GM11168 (cell line): ENCODE results near the gene VEPH1.

ENCODE experiments used
- in situ Hi-C: fragments of 300-500 bp; cut with MboI; formaldehyde crosslinking; loops from one replicate; pipeline ENCODE4 v1.12.0; 2022; ENCODE audit warnings: low sequenced_read_pairs; ENCODE audit not compliant: unreplicated experiment

The VEPH1 gene

DNA sequence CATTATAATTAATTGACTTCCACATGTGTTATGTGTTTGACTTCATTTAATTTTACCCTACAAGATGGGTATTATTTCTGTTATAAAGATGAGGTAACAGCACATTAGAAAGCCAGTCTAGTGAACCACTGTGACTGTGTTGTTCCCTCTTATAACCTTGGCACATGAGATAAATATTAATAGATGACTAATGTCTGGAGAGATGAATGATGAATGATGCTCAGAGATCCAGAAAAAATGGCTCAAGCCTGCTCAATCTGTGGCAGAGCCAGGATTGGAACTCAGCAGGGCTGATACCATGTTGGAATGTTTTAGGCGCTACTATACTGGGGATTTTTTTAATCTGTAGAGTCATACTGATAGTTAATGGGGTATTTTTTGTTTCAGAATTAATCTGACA, 185.3 kb downstream of the VEPH1 start:
- in situ Hi-C loops = no loop called here

DNA sequence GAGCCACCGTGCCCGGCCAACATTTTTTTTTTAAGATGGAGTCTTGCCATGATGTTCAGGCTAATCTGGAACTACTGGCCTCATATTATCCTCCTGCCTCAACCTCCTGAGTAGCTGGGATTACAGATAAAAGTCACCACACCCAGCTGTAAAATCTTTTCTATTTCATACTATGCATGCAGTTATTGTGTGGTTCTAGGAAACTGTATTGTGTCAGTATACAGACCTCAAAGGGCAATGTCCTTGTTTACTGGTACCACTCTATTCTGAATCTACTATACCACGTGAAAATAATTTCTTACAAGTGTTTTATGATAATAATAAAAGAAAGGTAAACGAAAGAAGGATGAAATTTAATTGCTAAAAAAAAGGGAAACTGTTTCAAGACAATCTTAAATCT, 190.0 kb downstream of the VEPH1 start:
- in situ Hi-C loops = no loop called here

DNA sequence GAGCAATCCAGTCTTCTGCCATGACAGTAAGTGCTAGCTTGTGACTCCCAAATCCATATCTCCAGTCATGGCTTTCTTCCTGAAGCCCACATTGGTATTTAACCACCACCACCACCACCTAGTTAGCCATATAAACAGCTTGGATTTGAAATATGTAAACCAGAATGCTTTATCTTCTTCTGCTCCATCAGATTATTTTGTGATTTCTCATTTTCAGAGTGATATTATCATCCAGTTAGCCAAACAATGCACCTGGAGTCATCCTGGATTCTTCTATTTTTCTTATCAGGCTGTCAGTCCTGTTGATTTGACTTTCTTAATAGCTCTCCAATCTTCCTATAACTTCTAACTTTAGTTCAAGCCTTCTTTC, 190.9 kb downstream of the VEPH1 start:
- in situ Hi-C loops = no loop called here

DNA sequence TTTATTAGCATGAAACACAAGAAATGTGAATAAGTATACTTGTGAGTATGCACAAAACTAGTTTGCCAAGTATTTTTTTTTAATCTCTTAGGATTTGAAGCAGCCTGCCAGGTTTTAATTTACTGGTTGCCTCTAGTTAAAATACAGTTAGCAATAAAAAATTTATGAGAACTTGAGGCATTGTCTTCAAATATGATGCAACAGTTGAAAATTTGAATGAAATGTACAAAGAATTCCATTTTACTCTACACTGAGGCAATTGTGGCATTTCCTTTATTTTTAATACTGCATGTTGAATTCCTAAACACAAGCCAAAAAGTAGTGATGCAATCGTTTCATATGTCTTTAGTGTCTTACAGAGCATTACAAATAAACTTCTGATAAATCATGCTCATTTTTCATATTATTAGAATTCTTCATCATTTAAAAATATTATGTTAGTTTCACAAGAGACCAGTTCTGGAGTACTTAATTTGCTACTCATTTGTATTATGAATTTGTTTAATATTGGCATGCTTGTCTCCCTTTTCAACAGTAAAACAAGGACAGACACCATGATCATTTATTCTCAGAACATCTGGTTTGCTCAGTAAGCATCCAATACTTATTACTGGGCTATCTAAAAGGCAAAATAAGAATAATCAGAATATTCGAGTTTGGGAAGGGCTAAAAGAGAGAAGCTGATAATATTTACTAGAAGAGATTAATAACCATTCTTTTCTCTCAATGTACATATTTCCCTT, 191.4 kb downstream of the VEPH1 start:
- in situ Hi-C loops = no loop called here

DNA sequence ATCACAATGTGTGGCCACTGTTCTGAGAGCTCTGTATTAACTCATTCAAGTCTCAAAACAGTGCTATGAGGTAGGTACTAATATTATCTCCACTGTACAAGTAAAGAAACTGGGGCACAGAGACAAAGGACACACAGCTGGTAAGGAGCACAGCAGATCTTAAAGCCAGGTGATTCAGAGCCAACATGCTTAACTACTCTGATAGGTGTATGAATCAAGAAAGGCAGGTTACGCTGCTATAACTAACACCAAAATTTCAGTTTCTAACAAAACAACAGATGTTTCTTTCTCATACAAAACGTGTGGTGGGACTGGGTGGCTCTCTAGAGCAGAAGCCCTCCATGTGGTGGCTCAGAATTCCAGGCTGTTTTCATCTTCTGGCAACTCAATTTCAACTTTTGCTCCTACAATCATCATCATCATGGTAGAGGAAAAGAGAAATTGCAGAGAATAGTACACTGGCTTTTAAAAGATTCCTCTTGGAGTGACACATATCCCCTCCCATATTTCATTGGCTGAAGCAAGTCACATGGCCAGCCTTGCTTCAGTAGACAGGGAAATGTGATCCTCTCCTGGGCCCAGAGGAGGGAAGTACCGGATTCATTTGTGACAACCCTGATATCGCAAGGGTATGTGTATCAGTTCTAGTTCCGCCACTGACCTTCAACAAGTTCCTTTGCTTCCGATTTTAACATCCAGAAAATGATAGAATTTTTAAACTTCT, 192.7 kb downstream of the VEPH1 start:
- in situ Hi-C loops = no loop called here

DNA sequence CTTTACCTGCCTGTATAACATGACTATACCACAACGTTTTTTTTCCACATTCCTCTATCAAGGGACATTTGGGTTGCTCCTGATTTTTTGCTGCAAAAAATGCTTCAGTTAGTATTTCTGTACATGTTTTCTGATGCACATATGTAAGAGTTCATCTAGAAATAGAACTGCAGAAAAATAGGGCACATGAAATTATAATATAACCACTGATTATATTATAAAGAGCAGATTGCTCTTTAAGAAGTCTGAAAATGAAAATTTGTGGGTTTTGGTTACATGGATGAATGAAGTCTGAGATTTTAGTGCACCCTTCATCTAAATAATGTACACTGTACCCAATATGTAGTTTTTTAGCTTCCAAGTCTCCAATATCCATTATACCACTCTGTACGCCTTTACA, 196.7 kb downstream of the VEPH1 start:
- in situ Hi-C loops = no loop called here

DNA sequence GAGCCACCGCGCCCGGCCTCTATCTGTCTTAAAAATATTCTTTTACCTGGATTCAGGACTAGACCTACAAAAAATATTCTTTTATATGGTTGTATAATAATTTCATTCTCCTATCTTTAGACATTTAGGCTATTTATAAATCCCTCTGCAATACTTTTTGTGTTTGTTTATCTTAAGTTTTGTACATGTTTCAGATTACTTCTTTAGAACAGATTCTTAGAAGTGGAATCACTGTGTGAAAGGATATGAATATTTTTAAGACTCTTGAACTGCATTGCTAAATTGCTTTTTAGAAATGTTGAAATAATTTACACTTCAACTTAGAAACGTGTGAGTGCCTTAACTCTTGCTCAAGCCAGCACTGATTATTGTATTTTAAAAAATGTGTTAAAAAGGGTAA, 197.8 kb downstream of the VEPH1 start:
- in situ Hi-C loops = no loop called here

DNA sequence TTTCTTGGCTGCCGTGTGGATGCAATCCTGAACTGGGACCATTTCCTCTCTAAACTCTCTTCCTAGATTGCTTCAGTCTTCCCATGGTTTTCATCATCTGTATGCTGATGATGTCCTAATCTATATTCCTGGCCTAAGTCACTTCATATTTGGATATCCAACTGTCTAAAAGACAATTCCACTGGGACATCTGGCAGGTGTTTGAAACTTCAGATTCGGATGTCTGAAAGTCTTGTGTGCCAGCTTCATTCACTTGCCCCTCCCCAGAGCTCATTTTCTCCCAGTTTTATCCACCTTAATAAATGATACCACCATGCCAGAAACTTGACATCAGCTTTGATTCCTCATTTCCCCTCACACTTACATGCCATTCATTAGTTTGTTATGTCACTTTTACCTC, 201.5 kb downstream of the VEPH1 start:
- in situ Hi-C loops = no loop called here

DNA sequence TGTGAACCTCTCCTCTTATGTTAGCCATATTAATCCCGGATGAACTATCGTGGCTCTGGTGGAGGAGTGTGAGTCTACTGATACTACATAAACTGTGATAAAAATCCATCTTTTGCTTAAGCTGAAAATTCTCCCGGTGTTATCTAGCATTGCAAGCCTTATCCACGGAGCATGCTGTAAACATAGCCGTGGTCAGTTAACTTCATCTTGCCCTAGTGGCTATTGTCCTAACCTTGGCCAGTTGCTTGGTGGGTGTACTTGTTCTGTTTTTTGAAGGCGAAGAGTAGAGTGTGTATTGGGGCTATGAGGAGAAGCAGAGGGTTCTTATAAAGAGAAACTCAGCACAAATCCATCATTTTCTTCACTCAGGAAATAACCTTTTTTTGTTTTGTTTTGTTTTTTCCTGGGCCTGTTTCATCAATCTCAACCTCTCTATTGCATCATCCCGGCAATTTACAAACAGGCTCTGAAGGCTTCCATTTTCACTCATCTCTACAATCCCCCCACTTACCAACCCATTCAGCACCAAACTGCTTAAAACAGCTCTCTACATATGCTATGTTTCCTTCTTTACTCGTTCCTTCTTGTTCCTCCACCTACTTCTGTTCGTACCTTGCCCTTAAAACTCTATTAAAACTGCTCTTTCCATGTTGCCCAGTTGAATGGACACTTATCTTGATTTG, 202.1 kb downstream of the VEPH1 start:
- in situ Hi-C loops = no loop called here

DNA sequence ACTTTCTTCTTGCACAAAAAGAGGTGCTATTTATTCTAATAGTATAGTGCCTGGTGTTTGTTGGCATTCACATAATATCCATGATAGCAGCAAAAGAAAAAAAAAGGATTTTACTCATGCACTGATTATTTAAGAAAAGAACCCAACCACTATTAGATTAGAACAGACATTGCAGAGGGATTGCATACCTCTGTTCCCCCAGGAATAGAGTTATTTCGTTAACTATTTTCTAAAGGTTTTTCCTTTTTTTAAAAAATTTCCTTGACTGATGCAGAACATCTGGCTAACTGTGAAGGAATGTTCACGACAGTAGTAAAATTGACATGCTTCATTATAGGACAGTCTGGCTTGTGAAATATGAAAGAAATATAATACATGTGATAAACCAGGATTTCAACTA, 203.1 kb downstream of the VEPH1 start:
- in situ Hi-C loops = no loop called here

DNA sequence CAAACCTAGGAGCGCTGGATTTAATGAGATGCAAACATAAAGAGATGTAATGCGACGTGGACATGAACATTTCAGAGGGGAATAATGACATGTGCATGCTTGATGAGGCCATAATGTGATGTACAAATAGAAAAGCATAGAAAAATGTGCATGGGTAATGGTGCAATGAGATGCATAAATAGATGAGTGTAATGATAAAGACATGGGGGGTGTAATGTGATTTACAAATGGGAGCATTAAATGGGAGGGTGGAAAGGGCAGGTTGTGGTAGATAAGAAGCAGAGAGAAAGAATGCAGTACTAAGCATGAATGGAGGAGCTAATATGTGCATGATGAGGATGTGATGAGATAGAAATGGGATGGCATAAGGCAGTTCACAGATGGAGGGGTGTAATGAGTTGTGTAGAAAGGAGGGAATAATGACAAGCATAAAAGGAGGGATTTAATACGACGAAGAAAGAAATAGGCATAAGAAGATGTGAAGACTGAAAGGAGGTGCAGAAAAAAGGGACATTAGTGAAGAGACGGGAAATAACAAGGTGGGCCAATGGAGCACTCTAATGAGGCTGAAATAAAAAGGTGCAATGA, 205.8 kb downstream of the VEPH1 start:
- in situ Hi-C loops = no loop called here

DNA sequence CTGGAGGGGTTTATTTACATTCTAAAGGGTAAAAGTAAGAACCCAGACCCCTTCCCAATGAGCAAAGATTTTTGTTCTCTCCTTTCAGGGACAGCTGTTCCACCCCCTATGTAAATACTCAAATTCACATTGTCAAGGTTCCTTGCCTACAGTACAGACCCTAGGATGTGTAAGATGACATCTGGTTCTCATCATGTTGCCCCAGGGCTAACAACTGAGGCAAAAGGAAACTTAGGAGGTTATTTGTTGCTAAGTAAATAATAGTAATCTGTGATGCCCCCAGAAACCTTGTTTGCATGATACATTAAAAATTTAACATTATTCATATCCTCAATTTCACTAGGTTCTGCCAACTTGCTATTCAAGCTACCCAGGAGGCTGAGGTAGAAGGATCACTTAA, 208.3 kb downstream of the VEPH1 start:
- in situ Hi-C loops = no loop called here

DNA sequence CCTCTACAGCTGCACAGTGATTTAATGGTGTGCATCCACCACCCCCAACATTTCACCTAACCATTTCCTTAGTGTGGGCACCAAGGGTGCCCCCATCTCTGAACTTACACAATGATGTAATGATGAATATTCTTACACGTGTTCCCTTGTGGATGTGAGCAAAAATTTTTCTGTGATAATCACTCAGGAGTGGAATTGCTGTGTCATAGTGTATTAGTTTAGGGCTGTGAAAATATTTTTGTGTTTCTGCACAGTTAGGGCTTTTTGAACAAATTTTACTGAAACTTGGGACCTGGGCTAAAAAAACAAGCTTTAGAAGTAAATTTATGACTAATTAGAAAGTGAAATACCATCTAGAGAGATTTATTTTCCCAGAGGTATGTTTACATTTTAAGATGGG, 208.7 kb downstream of the VEPH1 start:
- in situ Hi-C loops = no loop called here

DNA sequence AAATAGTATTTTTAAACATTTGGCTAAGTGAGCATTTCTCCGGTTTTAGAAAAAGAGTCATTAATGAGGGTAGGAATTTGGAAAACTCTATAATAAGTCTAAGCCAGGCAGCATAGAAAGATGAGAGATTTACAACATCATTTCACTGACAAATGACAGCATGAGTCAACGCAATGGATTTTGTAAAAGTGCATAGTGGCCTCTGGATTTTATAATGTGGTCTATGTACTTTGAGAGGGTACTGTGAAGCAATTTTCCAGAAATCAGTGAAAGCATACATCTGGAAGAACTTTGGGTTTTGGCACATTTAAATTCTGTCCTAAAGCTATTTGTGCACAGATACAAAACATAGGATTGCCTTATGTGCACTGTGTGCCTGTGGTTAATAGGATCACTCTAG, 212.4 kb downstream of the VEPH1 start:
- in situ Hi-C loops = no loop called here

DNA sequence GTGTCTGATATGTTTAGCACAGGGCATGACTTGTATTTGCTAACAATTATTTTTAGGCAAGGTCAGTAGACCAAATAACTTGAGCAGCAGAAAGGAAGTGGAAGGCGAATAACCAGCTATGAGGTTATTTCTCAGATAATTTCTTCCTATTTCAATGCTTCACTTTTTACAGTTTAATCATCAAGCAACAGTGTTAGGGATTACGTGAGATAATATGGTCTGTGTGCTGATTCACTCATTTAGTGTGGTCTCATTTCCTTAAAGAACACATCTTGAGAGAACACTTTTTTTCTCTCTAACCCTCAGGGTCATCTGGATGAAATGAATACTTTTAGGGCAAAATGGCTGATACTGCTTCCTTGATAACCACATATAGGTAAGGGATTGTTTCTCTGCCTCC, 217.2 kb downstream of the VEPH1 start:
- in situ Hi-C loops = no loop called here

DNA sequence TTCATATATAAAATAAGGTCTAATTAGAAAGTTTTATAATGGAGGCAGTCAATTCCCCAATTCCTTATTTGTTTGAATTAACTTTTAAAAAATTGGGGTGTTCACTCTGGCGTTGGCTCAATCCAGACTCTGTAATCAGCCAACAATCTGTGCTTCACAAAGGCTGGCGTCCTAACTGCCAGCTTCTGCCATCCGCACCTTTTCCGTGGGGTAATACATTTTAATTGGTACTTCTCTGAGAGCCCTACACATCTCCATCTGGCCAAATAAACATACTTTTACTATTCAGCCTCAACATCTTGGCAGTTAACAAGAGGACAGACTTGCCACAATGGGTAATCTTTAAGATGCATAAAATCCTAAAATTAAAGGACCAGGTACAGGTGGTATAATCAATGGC, 218.1 kb downstream of the VEPH1 start:
- in situ Hi-C loops = no loop called here

DNA sequence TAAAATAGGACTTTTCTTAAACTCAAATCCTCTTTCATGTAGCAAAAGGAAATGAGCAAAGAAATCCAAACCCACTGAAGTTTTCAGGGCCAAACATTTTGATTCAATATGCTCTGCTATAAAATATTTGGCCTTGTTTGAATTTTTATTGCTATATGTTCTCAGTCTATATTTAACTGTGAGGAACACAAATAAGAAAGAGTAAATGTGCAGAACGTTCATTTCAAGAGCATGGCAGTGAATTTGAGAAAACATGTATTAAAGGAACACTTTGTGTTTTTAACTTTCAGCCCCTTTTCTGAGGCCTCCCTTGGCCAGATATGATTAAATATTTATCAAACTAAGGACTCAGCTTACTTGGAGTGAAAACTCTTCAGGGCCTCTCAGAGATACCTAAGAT, 218.5 kb downstream of the VEPH1 start:
- in situ Hi-C loops = no loop called here

DNA sequence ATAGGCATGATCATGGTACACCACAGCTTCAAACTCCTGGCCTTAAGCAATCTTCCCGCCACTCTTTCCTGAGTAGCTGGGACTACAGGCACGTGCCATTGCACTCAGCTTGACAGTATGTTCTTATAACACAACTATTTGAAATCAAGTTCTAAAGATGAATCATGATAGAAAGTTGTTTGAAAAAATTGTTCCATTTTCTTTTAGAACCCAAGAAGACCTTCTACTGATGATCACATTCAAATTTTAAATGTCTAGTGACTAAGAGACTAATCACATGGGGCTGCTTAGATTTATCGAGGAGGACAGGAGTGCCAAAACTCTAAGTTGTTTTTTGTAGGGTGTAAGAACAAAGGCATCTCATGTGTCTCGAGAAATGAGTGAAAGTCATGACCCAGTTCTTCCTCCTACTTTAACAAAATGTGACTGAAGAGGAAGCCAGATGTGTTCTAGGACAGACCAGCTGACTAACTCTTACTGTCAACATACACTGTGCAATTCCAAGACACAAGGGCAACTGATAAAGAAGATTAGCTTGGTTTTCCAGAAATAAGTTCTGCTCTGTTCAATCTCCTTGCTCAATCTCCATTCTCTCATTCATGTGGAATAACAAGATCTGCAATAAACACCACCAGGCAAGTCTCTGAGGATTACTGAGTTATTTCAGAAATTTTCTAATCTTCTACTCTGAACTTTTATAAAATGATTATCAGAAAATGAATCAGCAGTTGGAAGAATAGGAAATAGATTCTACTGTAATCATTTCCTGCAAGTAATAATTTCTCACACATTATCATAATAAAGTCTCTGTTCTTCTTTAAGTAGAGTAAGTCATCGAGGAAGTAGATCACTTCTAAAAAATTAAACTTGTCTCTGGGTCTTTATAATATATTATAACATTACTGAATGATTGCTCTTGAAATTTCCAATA, 220.7 kb downstream of the VEPH1 start:
- in situ Hi-C loops = no loop called here

DNA sequence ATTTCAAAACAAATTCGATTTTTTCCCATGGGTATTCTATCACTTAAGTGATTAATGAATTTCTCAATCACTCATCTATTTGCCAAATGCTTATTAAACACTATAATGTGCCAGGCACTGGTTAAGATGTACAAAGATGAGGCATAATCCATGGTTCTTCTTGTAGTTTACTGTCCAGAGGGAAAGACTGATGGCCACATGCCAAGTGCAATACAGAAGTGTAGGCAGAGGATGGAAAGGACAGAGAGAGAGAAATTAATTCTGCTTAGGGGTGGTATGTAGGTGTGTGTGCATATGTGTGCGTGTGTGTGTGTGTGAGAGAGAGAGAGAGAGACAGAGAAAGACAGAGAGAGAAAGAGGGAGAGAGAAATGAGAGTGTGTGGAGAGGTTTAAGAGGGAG, 222.4 kb downstream of the VEPH1 start:
- in situ Hi-C loops = no loop called here

DNA sequence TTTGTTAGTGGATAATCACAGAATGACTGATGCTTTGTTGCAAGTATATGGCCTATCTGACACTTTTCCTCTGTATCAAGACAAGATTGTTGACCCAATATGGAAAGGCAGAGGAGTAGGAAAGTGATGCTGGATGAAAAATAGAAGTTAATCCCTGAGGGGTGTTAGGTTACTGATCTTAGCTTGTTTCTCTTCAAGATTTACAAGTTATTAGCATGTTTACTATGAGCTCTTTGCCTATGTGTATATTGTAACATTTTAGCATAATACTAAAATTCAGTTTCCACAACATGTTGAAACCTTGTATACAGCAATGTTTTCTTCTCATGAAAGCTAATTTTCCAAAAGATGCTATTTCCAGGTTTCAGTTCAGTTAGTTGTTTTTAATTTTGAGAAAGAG, 222.9 kb downstream of the VEPH1 start:
- in situ Hi-C loops = no loop called here
